OCI-LY7 (cell line): ENCODE measurements around the gene CFAP100. TPM values are rescaled to one million over a fixed set of nuclear protein-coding genes. Genes with fewer than 3 reads are reported as not detected.

Experiments
- BruUV-seq: library from RNA; stranded (reverse); fragments of 400-500 nt; replicated peaks from 2 replicates; lab custom pipeline; 2021; lab: Mats Ljungman, UMichigan
- CTCF ChIA-PET: fragments of 300-600 bp; sonication (Branson Sonifier 250); formaldehyde crosslinking; loops from one replicate; lab custom pipeline; 2022; ENCODE audit warnings: antibody characterized with exemption; ENCODE audit not compliant: unreplicated experiment; lab: Charles Lee
- POLR2A ChIA-PET: fragments of 300-600 bp; sonication (Branson Sonifier 250); formaldehyde crosslinking; loops from one replicate; lab custom pipeline; 2022; ENCODE audit warnings: antibody characterized with exemption; lab: Charles Lee
- DNase-seq: peaks from one replicate; pipeline ENCODE4 v3.0.0-alpha.2; 2015; ENCODE audit warnings: low spot score
- H2AFZ ChIP-seq: fragments of 200-600 bp; sonication (generic), shearing (Covaris generic); 2 replicates; pipeline ENCODE4 v1.6.1; 2014; ENCODE audit warnings: mild to moderate bottlenecking, antibody characterized with exemption, low read length, moderate library complexity
- H3K27ac ChIP-seq: fragments of 200-600 bp; sonication (generic); 2 replicates; pipeline ENCODE4 v1.5.1; 2014; ENCODE audit warnings: mixed run types, low read depth, mild to moderate bottlenecking, moderate library complexity, low read length, inconsistent platforms; ENCODE audit not compliant: poor library complexity, severe bottlenecking
- H3K36me3 ChIP-seq: fragments of 200-600 bp; sonication (generic); 2 replicates; pipeline ENCODE4 v1.6.1; 2014; ENCODE audit warnings: mild to moderate bottlenecking, antibody characterized with exemption, low read length, moderate library complexity, mixed read lengths; ENCODE audit not compliant: insufficient read depth
- H3K4me1 ChIP-seq: fragments of 200-600 bp; sonication (generic); 2 replicates; pipeline ENCODE4 v1.5.1; 2014; ENCODE audit warnings: mild to moderate bottlenecking, low read length; ENCODE audit not compliant: insufficient read depth, poor library complexity, severe bottlenecking
- H3K4me2 ChIP-seq: fragments of 200-600 bp; sonication (generic); 2 replicates; pipeline ENCODE4 v1.6.1; 2014; ENCODE audit warnings: mild to moderate bottlenecking, low read length
- H3K4me3 ChIP-seq: fragments of 200-600 bp; sonication (generic); 2 replicates; pipeline ENCODE4 v1.5.1; 2014; ENCODE audit warnings: mild to moderate bottlenecking, low read depth, low read length; ENCODE audit not compliant: poor library complexity, severe bottlenecking
- H3K79me2 ChIP-seq: fragments of 200-600 bp; sonication (generic); 2 replicates; pipeline ENCODE4 v1.6.1; 2016; ENCODE audit warnings: low read depth, mild to moderate bottlenecking, low read length, moderate library complexity, mixed read lengths; ENCODE audit not compliant: insufficient read depth
- H3K9me2 ChIP-seq: fragments of 200-600 bp; sonication (generic); 2 replicates; pipeline ENCODE4 v1.6.1; 2016; ENCODE audit warnings: mild to moderate bottlenecking, low read length, mixed read lengths; ENCODE audit not compliant: insufficient read depth
- H3K9me3 ChIP-seq: fragments of 200-600 bp; sonication (generic); 2 replicates; pipeline ENCODE4 v1.6.1; 2014; ENCODE audit warnings: mild to moderate bottlenecking, mixed run types, low read length, mixed read lengths
- H4K20me1 ChIP-seq: fragments of 200-600 bp; sonication (generic); 2 replicates; pipeline ENCODE4 v1.6.1; 2014; ENCODE audit warnings: mild to moderate bottlenecking, antibody characterized with exemption, low read length, moderate library complexity, mixed read lengths; ENCODE audit not compliant: insufficient read depth
- EZH2phosphoT487 ChIP-seq: fragments of 200-600 bp; sonication (generic); IDR thresholded peaks from 2 replicates; pipeline ENCODE4 v1.6.1; 2018; ENCODE audit warnings: low read depth, borderline replicate concordance, mild to moderate bottlenecking, mixed run types, antibody characterized with exemption, low read length, moderate library complexity, mixed read lengths
- intact Hi-C: fragments of 100-400 bp; cut with micrococcal nuclease; formaldehyde crosslinking; loops from one replicate; pipeline ENCODE4 v1.10.0; 2022; ENCODE audit not compliant: unreplicated experiment
- total RNA-seq, 2 experiments: library from RNA; depleted of rRNA in 1 of 2; stranded (reverse); fragments of >200 nt in 1 of 2; shearing (Covaris generic) in 1 of 2; gene quantifications; 2 replicates each; pipeline ENCODE4 v1.2.3, GENCODE V29; 2014 to 2022
- TF ChIP-seq, protein P1 (sequence below): fragments of 200-600 bp; sonication (generic); conservative IDR thresholded peaks from 2 replicates; pipeline ENCODE4 v1.5.1; 2014; ENCODE audit warnings: mild to moderate bottlenecking, antibody characterized with exemption, low read length, moderate library complexity, mixed read lengths

Gene CFAP100
- total RNA-seq, 2 experiments from 2014 or later = not detected

DNA sequence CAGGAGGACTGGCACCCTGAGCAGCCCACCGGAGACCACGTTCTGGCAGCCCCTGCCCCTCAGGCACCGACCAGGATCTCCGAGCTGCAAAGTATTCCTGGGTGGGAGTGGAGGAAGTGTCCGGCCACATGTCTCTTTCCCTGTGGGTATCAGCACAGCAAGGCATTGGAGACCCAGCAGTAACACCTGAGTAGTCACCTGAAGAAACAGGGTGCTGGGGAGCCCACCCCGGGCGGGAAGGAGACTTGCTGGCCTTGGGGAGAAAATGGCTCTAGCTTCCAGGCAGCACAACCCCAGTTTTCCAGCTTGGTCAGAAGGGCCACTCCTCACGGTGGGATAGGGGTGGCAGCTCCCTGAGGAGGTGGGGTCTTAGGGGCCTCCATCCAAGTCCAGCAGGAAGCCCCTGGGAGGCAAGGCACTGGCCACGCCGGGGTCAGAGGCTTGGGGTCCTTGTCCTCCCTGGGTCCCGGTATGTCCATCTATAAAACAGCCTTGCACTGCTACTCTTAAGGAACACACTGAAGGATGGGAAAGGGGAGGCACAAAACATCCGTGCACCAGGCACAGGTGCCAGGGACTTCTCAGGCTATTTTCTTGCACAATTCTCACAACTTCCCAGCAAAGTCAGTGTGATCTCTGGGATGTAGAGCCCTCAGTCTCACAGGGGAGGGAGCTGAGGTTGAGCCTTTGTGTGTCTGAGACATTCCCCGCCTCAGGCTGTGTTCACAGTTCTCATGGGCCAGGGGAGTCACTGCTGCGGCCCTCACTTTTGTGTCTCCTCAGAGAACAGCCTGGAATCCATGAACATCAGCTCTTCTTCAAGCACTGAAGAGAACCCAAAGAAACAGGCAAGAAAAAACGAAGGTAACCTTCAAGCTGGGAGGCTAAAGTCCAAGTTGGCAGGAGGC, 11.9 kb downstream of the CFAP100 start:
- CTCF ChIA-PET = no interaction called here
- Histone ChIP-seq H3K9me3 (no peaks in the 10 kb centered on the region), H2AFZ (no peak overlapping the region), H3K9me2 (no peaks in the 10 kb centered on the region), H3K36me3 (no peaks in the 10 kb centered on the region), H3K4me3 (no peak overlapping the region), H4K20me1 (no peaks in the 10 kb centered on the region), H3K4me1 (no peaks in the 10 kb centered on the region), H3K27ac (no peak overlapping the region), H3K4me2 (no peak overlapping the region), H3K79me2 (no peaks in the 10 kb centered on the region)
- no peak for TF ChIP-seq EZH2phosphoT487
- TF ChIP-seq, protein P1, sequence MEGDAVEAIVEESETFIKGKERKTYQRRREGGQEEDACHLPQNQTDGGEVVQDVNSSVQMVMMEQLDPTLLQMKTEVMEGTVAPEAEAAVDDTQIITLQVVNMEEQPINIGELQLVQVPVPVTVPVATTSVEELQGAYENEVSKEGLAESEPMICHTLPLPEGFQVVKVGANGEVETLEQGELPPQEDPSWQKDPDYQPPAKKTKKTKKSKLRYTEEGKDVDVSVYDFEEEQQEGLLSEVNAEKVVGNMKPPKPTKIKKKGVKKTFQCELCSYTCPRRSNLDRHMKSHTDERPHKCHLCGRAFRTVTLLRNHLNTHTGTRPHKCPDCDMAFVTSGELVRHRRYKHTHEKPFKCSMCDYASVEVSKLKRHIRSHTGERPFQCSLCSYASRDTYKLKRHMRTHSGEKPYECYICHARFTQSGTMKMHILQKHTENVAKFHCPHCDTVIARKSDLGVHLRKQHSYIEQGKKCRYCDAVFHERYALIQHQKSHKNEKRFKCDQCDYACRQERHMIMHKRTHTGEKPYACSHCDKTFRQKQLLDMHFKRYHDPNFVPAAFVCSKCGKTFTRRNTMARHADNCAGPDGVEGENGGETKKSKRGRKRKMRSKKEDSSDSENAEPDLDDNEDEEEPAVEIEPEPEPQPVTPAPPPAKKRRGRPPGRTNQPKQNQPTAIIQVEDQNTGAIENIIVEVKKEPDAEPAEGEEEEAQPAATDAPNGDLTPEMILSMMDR = no peak
- no peak for DNase-seq
- no TSS peak for BruUV-seq
- intact Hi-C loops = no loop called here
- POLR2A ChIA-PET = no interaction called here

DNA sequence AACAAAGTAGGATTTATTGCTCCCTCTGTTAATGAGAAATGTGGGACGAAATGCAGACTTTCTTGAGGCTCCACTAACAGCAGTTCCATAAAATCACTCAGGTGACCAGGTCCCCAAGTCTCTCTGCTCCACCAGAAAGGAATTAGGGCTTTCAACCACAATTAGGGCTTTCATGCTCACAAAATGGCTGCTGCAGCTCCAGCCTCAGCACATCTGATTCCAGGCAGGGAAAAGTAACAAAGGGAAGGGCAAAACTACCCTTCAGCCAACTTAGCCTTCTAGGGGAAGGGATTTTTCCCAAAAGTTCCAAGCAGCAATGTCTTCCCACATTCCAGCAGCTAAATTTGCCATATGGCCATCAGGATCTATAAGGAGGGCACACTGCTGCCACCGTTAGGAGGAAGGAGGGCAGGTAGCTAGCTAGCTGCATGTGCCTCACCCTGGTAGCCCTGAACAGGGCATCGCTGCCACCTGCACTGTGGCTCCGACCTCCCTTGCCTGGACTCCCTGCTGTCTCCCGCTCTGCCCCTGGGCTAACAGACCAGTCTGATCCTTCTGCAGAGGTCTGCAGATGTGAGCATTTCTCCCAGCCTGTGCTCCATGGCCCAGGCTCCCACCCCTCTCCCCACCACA, 12.8 kb downstream of the CFAP100 start:
- Histone ChIP-seq H3K27ac (no peak overlapping the region), H3K36me3 (no peaks in the 10 kb centered on the region), H2AFZ (no peak overlapping the region), H3K79me2 (no peaks in the 10 kb centered on the region), H3K4me1 (no peaks in the 10 kb centered on the region), H3K9me3 (no peaks in the 10 kb centered on the region), H3K9me2 (no peaks in the 10 kb centered on the region), H4K20me1 (no peaks in the 10 kb centered on the region), H3K4me3 (no peak overlapping the region), H3K4me2 (no peak overlapping the region)
- TF ChIP-seq, protein P1 = no peak
- TF ChIP-seq EZH2phosphoT487 = no peak
- no peak for DNase-seq
- ChIA-PET CTCF (no interaction called here), POLR2A (no interaction called here)
- BruUV-seq = no TSS peak
- intact Hi-C loops = no loop called here

DNA sequence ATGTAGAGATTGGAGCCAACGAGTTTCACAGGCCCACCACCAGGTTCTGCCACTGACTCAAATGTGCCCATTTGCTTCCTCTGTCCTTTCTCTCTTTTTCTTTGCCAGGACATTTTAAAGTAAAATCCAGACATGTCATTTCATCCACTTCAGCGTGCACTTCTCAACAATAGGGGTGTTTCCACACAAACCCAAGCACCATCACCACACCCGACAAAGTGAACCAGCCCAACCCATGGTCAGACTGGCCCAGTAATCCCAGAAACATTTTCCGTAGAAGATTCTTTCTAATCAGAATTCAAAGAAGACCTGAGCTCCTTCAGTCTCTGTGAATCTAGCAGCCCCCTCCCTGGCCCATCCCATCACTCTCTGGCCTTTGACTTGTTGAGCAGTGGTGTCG, 13.4 kb downstream of the CFAP100 start:
- Histone ChIP-seq H3K27ac (no peak overlapping the region), H4K20me1 (no peaks in the 10 kb centered on the region), H3K4me2 (no peak overlapping the region), H3K4me3 (no peak overlapping the region), H3K9me2 (no peaks in the 10 kb centered on the region), H3K4me1 (no peaks in the 10 kb centered on the region), H3K9me3 (no peaks in the 10 kb centered on the region), H2AFZ (no peak overlapping the region), H3K36me3 (no peaks in the 10 kb centered on the region), H3K79me2 (no peaks in the 10 kb centered on the region)
- TF ChIP-seq EZH2phosphoT487 = no peak
- TF ChIP-seq, protein P1 = no peak
- intact Hi-C loops = no loop called here
- no peak for DNase-seq
- BruUV-seq = no TSS peak
- ChIA-PET CTCF (no interaction called here), POLR2A (no interaction called here)
